ENCODE data around the gene ABLIM2. TPM values are rescaled to one million over a fixed set of nuclear protein-coding genes. Genes with fewer than 3 reads are reported as not detected.

The ABLIM2 gene
- polyA plus RNA-seq, 1 donor from 2014 or later, result 14.9 TPM

GRCh38 chr4:8198206-8198905 is 39.7 kb upstream of the ABLIM2 start:
- TF ChIP-seq TAF1 (IDR thresholded peaks at IDR 0.05; ENCODE audit: low read depth) (no peak), POLR2AphosphoS5 (IDR thresholded peaks at IDR 0.05) (no peak), REST (IDR thresholded peaks at IDR 0.05; ENCODE audit: borderline replicate concordance) (no peak), SMC3 (conservative IDR thresholded peaks at IDR 0.05; ENCODE audit: poor library complexity) (no peak), RAD21 (conservative IDR thresholded peaks at IDR 0.05) (no peak), EP300 (conservative IDR thresholded peaks at IDR 0.05; ENCODE audit: poor library complexity, severe bottlenecking) (no peak), MXI1 (conservative IDR thresholded peaks at IDR 0.05; ENCODE audit: poor library complexity, severe bottlenecking) (no peak)
- TF ChIP-seq, protein P1, sequence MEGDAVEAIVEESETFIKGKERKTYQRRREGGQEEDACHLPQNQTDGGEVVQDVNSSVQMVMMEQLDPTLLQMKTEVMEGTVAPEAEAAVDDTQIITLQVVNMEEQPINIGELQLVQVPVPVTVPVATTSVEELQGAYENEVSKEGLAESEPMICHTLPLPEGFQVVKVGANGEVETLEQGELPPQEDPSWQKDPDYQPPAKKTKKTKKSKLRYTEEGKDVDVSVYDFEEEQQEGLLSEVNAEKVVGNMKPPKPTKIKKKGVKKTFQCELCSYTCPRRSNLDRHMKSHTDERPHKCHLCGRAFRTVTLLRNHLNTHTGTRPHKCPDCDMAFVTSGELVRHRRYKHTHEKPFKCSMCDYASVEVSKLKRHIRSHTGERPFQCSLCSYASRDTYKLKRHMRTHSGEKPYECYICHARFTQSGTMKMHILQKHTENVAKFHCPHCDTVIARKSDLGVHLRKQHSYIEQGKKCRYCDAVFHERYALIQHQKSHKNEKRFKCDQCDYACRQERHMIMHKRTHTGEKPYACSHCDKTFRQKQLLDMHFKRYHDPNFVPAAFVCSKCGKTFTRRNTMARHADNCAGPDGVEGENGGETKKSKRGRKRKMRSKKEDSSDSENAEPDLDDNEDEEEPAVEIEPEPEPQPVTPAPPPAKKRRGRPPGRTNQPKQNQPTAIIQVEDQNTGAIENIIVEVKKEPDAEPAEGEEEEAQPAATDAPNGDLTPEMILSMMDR (IDR thresholded peaks at IDR 0.05; ENCODE audit: poor library complexity, severe bottlenecking), result no peak
- H2AFZ ChIP-seq (ENCODE audit: low read depth, low read length), result no peak overlapping the region

DNA sequence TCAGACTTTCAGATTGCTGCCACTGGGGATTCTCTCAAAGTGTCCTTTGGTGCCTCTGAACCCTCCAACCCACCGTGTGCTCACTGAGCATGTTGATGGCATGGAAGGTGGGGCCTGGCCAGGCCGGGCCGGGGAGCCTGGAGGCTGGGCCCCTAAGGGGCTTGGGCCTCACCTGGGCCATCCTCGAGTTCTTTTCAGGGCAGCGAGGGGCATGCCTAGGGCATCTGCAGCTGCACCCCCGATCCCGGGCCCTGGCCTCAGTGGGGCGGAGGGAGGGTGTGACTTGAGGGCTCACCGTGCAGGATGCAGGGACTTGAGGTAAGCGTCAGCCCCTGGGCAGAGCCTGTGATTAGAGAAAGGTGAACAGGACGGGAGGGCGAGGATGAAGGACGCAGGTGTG is 38.9 kb upstream of the ABLIM2 start:
- Histone ChIP-seq H3K4me3 (ENCODE audit: low read length) (no peak overlapping the region), H3K36me3 (ENCODE audit: insufficient read depth, low read length) (no peaks in the 10 kb centered on the region), H3K27ac (ENCODE audit: low read length) (no peak overlapping the region), H3K9me2 (ENCODE audit: insufficient read depth, low read length) (no peaks in the 10 kb centered on the region), H3K9ac (ENCODE audit: low read length) (no peak overlapping the region), H4K20me1 (ENCODE audit: insufficient read depth) (no peaks in the 10 kb centered on the region), H3F3A (ENCODE audit: insufficient read depth, low read length, poor library complexity, severe bottlenecking) (no peaks in the 10 kb centered on the region), H3K9me3 (ENCODE audit: low read length) (no peaks in the 10 kb centered on the region), H3K79me2 (replicated peaks; ENCODE audit: insufficient read depth, low read length) (no peaks in the 10 kb centered on the region), H3K4me2 (ENCODE audit: low read length) (no peak overlapping the region), H2AFZ (ENCODE audit: low read depth, low read length) (no peak overlapping the region), H3K27me3 (ENCODE audit: insufficient read depth, low read depth, low read length) (no peaks in the 10 kb centered on the region)
- TF ChIP-seq TAF1 (IDR thresholded peaks at IDR 0.05; ENCODE audit: low read depth) (no peak), MXI1 (conservative IDR thresholded peaks at IDR 0.05; ENCODE audit: poor library complexity, severe bottlenecking) (no peak), SMC3 (conservative IDR thresholded peaks at IDR 0.05; ENCODE audit: poor library complexity) (no peak), POLR2AphosphoS5 (IDR thresholded peaks at IDR 0.05) (no peak), RAD21 (conservative IDR thresholded peaks at IDR 0.05) (no peak)
- TF ChIP-seq, protein P1 (IDR thresholded peaks at IDR 0.05; ENCODE audit: poor library complexity, severe bottlenecking), result no peak

More at GRCh38 chr4:8198206-8198905, 39.7 kb upstream of the ABLIM2 start:
- Histone ChIP-seq H4K20me1 (ENCODE audit: insufficient read depth) (no peaks in the 10 kb centered on the region), H3K79me2 (replicated peaks; ENCODE audit: insufficient read depth, low read length) (no peaks in the 10 kb centered on the region), H3K9me3 (ENCODE audit: low read length) (no peaks in the 10 kb centered on the region), H3K9me2 (ENCODE audit: insufficient read depth, low read length) (no peaks in the 10 kb centered on the region), H3K4me3 (ENCODE audit: low read length) (no peak overlapping the region), H3K27me3 (ENCODE audit: insufficient read depth, low read depth, low read length) (no peaks in the 10 kb centered on the region), H3K36me3 (ENCODE audit: insufficient read depth, low read length) (no peaks in the 10 kb centered on the region), H3K9ac (ENCODE audit: low read length) (no peak overlapping the region), H3F3A (ENCODE audit: insufficient read depth, low read length, poor library complexity, severe bottlenecking) (no peaks in the 10 kb centered on the region), H3K27ac (ENCODE audit: low read length) (no peak overlapping the region), H3K4me2 (ENCODE audit: low read length) (no peak overlapping the region)

Data from neural cell (in vitro differentiated cells).